Spleen (tissue), 7 donors: ENCODE measurements around the gene PRUNE2.

Source experiments
- CTCF ChIP-seq, 11 experiments: fragments of 200-600 bp in 7 of 11; fragments of 450-650 bp in 4 of 11; sonication (generic) in 4 of 11; IDR thresholded peaks in 8 of 11; conservative IDR thresholded peaks in 3 of 11; 1 replicate in 7 of 11; 2 replicates in 4 of 11; pipeline versions ENCODE4 v1.4.0 to v1.8.0; 2016 to 2021; ENCODE audit warnings: antibody characterized with exemption in 11 of 11, inconsistent platforms in 4 of 11, mild to moderate bottlenecking in 1 of 11
- POLR2A ChIP-seq, 3 donors: fragments of 450-650 bp; IDR thresholded peaks; one replicate each; pipeline ENCODE4 v1.5.1; 2017; ENCODE audit warnings: antibody characterized with exemption in 3 of 3, mild to moderate bottlenecking in 1 of 3
- POLR2AphosphoS5 ChIP-seq, 3 donors: sonication (generic); formaldehyde crosslinking; IDR thresholded peaks; one replicate each; pipeline ENCODE4 v1.5.1; 2017; ENCODE audit warnings: antibody characterized with exemption in 3 of 3
- donor health status: DM: no; HTN: no; CAD: no; lungs with moderate emphysema.
- donor health status: DM: no; HTN: no; CAD: no.
- donor health status: DM: no; HTN: no; CAD: no.

DNA sequence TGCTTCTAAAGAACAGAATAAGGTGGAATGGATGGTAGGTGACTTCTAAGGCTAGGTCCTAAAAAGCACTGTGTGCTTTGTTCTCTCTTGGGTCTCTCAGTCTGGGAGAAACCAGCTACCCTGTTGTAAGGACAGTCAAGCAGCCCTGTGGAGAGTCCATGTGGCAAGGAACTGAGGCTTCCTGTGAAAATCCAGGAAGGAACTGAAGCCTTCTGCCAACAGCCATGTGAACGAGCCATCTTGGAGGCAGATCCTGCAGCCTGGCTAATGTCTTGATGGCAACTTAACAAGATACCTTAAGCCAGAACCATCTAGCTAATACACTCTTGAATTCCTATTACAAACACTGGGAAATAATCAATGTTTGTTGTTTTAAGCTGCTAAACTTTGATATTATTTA lies 241.8 kb downstream of the PRUNE2 start:
- TF ChIP-seq CTCF (IDR thresholded peaks at IDR 0.05 in 8 of 11, conservative IDR thresholded peaks at IDR 0.05 in 3 of 11) (no peak), POLR2AphosphoS5 (IDR thresholded peaks at IDR 0.05) (no peak), POLR2A (IDR thresholded peaks at IDR 0.05) (no peak)
